Measurements from ENCODE around the gene CRMP1.
"Not testable (repeated sequence)": the region's sequence is repeated elsewhere in the genome, so short reads cannot be mapped to it uniquely, and the experiment has no call there.

Gene CRMP1

DNA sequence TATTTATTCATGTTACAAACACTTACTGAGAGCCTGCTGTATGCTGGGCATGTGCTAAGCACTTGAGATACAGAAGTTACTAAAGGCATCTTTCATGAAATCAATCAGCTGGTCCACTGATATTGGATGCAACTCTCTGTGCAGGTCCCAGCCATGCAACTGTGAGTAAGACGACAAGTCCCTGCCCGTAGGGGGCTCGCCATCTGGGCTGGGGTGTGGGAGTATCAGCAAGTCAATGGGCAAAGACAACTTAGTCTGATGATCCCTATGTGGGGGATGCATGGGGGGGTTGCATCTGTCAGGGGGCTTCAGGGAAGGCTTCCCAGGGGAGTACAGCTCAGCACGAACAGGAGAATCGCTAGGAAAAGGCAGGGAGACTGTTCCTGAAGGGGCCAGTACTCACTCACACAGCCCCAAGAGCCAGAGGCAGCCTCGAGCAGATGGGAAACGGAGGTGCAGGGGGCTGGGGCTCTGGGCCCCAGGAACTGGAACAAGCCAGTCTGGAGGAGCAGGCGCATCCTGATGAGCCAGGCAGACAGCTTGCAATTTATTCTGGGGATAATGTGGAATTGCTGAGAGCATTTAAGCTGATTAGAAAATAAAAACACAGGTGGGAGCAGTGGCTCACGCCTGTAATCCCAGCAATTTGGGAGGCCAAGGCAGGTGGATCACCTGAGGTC lies 40.2 kb downstream of the CRMP1 start:
- DNase-seq, result no peak

DNA sequence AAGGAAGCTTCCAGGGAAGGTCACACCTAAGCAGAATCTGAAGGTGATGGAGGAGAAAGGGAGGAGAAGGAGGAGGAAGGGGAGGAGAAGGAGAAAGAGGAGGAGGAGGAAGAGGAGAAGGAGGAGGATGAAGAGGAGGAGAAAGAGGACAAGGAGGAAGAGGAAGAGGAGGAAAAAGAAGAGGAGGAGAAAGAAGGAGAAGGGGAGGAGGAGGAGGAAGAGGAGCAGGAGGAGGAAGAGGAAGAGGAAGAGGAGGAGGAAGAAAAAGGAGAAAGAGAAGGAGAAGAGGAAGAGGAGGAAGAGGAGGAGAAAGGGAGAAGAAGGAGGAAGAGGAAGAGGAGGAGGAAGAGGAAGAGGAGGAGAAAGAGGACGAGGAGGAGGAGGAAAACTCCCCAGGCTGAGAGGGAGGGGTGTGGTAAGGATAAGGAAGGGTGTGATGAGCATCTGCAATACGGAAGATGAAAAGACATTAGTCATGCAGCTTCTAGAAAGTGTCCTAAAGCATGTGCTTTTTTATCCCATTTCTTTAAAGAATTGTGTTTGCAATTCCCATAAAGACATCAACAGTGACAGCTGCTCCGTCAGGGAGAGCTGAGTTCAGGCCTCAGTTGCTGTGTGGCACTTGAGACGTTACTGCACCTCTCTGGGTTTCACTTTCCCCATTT lies 41.1 kb downstream of the CRMP1 start:
- no peak for DNase-seq

GRCh38 chr4:5845035-5845905 lies 47.6 kb downstream of the CRMP1 start:
- DNase-seq, result no peak

GRCh38 chr4:5843573-5844530 lies 49.0 kb downstream of the CRMP1 start:
- DNase-seq, result no peak

GRCh38 chr4:5842456-5842855 lies 50.4 kb downstream of the CRMP1 start:
- no peak for DNase-seq

DNA sequence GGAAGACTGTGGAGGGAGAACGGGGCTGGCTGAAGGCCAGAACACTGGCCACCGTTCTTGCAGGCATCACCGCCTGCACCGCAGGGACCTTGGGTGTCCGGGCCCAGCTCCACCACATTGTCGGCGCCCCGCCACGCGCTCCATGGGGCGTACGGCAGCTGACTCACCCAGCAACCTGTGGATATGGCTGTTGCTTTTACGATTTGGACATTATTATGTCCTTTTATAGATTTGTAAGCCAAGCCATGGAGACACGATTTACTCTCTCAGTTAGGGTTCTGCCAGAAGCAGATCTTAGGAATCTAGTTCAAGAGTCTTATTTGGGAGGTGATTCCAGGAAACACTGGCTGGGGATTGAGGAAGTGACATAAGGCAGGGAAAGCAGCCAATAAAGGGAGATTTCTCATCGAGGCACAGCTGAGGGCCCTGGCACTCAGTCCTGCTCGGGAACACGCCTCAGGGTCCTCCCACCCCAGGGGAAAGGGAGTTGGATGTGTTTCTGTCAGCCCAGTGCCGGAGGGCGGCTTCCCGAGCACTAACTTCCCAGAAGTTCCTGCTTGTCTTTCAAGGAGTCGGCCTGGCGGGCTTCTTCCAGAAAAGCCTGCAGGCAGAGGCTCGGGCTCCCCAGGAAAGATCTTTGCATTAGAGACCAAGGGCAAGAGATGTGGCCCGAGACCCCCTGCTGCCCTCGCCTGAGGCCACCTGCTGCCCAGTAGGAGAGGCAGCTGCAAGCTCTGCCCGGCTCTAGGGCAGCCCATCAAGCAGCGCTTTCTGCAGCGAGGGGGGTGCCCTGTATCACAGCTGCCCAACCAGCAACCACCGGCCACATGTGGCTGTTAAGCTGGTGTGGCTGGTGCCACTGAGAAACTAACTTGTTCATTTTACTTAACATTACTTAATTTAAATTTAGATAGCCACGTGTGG lies 52.9 kb downstream of the CRMP1 start:
- DNase-seq, result no peak

DNA sequence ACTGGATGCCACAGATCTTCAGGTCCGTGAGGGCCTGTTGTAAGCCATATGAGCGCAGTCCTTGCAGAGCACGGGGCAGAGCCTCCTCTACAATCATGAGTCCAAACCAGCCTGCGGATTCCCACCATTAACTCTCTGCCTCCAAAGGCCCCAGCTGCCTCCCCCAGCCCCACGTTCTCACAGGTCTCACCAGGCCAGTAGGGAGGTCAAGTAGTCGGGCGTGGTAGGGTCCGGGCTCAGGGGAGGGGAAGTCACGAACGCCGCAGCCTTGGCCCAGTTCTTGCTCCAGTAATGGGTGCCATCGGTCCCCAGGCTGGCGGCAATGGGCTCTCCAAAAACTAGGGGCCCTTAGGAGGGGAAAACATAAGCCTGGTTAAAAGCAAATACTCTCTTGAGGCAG lies 53.6 kb downstream of the CRMP1 start:
- DNase-seq, result no peak

GRCh38 chr4:5837483-5837882 lies 55.4 kb downstream of the CRMP1 start:
- not testable (repeated sequence) for DNase-seq

DNA sequence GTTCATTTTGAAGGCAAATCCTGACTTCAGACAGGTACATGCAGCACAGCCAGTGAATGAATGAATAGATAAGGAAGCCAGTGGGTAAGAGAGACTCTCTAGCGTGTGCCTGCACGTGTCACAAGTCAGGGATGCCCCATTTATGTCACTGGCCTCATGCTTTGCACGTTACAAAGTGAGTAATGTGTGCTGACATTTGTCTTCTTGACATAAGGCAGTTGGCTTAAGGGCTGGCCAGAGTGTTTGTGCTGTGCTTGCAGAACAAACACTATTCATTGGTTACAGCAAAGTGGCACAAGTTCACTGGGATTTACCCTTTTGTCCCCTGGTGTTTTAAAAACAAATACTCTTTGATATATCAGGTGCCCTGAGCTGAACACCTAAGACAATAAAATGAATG lies 55.9 kb downstream of the CRMP1 start:
- DNase-seq, result peak; percentile 14

DNA sequence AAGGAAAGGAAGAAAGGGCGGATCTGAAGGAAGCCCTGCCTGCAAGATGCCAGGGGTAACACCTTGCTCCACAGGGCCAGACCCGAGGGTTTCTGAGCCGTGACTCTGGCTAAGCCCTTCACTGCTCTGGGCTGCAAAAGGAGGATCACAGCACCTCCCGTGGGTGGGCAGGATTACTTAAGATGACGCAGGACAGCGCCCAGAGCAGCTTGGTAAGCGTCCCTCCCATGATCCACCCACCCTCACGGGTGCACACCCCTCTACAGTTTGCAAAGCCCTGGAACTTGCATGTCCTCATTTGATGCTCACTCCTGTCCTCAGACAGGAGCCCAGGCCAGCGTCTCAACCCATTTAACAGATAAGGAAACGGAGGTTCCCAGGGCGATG lies 64.9 kb downstream of the CRMP1 start:
- no peak for DNase-seq

DNA sequence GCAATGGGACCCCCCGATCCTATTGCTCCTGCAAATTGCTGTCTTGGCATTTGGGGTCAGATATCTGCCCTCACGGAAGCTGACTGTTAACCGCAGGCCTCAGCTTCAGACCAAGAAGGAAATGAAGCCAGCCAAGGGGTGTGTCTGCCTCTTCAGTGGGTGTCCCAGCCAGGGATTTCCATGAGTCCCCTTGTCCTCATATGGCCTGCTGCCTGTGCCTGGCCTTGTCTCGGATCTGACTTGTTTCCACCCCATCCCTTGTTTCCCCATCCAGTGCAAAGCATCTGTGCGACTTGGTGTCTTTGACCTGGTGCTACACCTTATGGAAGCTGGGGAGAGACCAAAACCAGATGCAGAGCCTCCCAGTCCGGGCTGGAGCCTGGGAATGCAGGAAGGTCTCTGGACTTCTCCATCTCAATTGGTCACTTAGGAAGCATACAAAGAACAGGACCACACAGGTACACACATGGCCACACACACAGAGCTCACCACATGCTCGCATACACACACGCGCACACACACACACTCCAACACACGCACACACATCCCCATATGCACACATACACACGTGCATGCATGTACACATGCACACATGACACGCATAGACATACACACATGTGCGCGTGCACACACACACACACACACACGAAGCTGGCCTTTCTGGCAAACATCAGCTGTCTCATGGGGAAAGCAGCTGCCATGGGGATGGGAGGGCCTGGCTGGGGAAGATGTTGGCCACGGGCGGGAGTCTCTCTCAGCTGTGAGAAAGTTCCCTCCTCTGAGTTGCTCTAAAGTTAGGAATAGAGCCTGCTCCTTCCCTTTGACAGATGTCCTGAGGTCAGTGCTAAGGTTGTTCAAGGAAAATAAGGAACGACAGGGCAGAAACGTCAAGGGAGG lies 65.5 kb downstream of the CRMP1 start:
- DNase-seq, result no peak

DNA sequence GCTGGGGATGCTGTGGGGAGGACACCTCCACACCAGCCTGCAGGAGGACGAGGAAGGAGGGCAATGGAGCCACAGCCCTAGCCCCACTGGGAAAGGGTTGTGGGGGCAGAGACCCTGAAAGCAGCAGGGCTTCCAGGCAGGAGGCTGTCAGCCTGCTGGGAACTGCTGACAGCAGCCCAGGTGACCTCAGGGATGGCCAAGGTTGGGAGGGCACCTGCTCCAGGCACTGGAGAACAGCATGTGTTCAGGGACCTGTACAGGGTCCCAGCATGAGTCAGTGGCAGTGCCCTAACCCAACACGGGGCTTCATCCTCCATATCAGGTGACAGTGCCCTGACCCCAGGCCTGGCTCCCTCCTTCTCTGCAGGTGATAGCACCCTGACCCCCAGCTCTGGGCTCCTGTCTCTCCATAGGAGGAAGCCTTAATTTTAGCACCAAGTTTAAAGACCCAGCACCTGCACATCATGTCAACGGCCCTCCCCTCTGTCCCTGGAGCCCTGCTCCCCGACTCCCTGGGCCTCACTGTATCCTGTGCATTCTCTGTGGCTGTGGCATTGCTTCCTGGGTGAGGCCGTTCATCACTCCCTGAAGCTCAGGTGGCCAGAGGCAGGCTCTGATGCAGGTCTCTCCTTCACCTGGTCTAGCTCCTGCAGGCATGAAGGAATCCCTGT lies 66.3 kb downstream of the CRMP1 start:
- DNase-seq, result no peak

DNA sequence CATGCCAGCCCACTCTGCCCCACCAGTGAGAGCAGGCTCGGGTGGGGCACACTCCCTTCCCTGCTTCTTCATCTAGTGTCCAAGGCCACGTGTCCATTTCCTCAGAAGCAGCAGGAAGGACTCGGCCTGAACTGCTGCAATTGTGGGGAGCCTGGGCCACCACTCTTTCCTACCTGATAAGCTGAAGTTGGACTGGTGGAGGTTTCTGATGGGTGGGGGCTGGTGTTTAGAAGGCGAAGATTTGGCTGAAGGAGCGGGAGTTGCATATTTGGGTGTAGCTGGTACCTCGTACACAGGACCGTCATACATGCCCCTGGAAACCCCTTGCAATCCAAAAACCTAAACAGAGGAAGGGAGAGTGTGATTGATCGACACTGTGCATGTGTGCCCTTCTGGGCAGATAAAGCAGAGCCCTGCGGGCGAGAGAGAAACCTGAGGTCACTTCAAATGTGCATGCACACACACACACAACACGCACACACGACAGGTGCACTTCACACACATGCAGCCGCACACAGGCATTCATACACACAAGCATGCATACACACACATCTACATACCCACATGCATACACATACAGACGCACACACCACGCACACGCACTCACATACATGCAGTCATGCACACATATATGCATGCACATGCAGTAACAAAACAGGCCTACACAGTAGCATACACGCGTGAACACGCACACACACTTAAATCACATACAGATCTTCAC lies 67.4 kb downstream of the CRMP1 start:
- DNase-seq, result no peak

- no peak for DNase-seq
Measured at GRCh38 chr4:5824635-5825034, 68.3 kb downstream of the CRMP1 start.

DNA sequence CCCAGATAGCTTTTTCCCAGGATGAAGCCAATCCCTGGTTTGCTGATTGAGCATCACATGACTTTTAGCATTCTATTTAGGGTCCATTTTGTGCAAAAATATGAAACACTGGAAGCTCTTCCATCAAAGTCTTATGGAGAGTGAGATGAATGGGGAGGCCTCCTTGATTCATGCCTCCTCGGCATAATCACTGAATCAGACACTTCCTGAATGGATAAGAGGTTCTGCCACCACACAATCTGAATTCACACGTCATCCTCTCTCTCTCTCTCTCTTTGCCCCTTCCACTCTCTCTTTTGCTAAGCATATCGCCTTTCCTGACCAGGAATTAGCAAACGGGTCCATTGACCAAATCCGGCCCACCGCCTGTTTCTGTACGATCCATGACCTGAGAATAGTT lies 68.7 kb downstream of the CRMP1 start:
- no peak for DNase-seq

GRCh38 chr4:5823542-5824211 lies 69.2 kb downstream of the CRMP1 start:
- DNase-seq, result no peak

- DNase-seq, result no peak
Measured at GRCh38 chr4:5822619-5823018, 70.3 kb downstream of the CRMP1 start.

DNA sequence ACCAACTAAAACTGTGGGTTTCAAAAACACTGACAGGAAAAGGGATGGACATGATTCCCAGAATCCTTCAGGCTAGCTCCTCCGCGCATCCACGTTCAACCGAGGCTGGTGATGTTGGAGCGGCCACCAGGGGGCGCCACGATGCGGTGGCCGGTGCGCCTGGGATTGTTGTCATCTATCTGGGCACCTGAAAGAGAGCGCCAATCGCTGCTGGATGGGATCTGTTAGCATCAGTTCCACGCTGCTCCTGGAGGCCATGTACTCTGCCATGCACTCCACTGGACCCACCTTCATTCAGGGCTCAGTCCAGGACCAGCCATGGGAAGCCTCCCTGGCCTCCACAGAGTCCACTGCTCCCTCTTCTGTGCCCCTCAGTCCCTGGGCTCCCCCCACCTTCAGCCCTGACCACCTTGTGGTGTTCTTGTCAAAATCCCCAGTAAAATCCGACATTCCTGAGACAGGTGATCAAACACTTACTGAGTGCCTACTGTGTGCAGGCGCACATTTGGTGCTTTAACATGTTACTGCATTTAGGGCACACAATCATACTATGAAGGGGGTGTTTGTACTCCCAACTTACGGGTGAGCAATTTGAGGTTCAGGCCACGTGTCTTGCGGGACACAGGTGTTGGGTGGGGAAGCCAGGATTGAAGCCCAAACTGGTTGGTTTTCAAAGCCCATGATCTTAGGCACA lies 71.1 kb downstream of the CRMP1 start:
- no peak for DNase-seq

Data from NCI-H2029 (cell line).